Inflammatory macrophage (primary cell): Measurements from ENCODE around the gene PIGQ.

ENCODE experiments used
- DNase-seq, 2 donors: peaks; one replicate each; pipeline ENCODE4 v3.0.0-alpha.2; 2020 to 2022

The PIGQ gene

DNA sequence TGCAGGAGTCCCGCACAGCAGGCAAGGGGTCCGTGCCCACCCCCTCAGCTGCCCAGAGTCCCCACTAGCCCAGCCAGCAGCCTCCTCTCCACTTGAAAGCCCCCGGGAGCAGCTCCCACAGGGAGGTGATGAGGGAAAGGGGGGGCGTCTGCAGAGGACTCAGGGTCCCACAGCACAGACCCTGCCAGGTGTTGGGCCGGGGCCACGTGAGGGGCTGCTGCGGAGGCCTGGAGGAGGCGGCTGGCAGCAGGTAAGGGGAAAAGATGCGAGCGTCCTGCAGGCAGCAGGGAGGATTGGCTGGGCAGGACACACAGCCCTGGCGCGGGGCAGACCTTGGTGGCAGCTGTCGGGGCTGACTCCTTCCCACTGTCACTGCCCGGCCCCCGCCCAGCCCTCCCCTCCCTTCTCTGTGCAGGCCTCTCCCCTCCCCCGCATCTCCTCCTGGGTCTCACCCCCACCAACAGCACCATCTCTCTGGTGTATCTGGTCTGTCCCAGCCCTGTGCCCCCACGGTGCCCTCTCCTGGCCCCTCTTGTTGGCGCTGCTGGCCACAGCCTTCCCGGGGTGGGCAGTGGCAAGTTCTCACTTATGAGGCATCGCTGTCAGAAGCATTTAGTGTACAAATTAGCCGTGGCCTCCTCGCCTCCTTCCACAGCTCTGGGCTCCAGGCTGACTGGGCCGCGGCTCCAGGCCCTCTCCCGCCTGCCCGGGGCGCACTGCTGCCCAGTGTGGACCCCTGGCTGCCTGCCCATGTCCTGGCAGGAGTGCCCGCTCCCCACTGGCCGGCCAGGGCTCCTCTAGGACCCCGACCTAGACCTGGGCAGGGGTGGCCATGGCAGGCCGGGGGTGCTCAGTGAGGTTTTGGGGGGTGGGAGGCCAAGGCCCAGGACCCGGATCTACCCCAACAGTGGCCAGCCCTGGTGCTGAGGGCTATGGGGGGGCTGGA is 14.0 kb upstream of the PIGQ start:
- no peak for DNase-seq

DNA sequence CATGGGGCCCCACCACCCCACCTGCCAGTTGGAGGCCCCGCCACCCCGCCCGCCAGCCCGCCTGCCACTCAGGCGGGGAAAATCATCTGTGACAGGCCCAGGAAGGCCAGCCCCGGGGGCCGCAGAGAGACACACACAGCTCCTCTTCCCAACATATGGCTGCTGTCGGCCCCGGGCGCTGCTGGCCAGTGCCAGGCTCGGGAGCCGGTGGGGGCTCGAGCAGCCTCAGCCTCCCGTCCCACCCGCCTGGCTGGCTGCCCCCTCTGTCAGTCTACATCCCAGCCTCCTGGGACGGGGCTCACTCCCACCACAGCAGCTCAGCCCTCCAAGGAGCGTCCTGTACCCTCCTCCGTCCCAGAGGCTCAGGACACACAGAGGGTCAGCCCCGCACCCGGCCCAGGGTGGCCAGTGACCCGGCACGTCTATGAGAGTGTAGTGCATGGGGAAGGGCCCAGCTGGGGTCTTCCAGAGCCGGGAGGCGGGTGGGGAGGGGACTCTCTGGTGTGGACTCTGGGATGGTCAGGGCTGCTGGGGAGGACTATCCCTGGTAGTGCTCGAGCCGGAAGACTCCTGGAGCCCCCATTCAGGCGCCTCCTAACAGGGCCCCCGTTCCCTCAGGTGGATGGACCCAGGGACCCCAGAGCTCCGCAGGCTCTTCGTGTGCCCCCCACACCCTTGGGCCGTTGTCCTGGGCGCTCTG is 13.1 kb upstream of the PIGQ start:
- DNase-seq = no peak

DNA sequence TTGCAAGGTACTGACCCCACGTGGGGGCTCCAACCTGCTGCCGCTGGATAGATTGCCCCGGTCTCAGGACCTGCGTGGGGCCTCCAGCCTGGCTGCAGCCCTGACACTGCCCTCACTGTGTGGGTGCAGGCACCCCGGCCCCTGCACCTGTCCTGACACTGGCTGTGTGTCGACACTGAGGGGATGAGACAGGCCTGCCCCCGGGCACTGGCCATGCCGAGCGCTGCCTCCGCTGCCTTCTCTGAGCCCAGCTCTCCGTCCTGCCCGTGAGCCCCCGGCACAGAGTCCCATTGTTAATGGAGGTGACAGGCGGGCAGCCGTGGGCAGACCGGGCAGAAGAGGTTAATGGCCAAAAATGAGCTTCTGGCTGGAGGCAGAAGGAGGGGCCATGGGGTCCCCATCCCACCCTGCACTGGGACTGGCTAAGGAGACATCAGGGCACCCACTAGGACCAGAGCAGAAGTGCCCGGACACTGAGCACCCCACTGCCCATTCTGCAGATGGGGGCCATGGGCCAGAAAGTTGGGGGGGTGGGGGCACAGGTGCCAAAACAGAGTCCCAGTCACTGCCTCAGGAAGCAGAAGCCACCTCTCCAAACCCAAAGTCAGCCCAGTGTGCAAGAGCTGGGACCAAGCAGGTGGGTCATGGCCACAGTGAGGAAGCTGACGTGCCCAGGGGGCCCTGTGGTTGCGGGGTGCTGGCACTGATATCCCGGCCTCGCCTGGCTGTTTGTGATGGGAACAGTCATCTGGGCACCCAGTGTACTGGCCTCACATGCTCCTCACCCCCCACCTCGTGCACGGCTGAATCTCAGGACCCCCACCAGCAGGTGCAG is 12.1 kb upstream of the PIGQ start:
- DNase-seq = no peak

DNA sequence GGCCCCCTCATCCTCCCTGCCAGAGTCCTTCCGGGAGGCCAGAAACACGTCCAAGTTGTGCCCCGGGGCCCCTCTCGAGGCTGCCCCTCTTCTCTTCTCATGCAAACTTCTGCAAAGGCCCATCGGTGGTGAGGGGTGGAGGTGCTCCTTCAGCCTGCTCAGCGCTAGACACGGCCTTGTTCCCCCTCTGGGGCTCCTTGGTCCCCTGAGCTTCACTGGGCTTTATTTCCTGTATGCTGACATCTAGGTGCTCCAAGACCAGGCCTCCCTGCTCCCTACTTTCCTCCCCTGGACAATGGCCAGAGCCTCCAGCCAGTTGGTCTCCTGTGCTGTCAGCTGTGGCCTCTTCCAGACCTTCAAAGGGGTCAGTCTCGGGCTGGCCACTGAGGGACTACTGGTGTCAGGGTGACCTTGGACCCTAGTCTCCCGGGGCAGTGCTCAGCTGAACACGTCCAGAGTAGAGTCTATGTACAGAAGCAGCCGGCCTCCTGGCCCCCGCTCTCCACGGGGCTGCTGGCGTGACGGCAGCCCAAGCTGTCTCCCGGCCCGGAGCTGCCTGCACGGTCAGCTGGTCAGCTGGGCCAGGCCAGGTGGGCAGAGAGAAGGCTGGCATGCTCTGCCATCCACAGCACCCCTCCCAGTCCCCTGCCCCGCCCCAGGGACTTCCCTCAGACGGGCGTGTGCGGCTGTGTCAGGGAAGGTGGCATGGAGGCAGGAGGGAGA is 11.3 kb upstream of the PIGQ start:
- DNase-seq = no peak

DNA sequence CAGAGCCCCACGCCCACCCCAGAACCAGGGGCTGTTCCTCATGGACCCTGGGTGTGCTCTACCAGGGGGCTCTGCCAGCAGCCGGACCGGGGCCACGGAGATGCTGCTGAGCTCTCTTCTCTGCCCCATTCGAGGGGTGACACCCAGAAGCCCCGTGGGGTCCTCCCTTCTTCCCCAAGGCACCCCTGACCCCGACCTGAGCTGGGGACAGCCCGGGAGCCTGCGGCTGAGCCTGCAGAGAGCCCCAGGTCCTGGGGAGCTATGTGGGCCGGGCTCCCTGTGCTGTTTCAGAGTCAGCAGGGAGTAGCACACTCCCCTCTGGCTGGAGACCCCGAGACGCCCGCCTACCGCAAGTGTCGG is 10.8 kb upstream of the PIGQ start:
- DNase-seq = no peak

DNA sequence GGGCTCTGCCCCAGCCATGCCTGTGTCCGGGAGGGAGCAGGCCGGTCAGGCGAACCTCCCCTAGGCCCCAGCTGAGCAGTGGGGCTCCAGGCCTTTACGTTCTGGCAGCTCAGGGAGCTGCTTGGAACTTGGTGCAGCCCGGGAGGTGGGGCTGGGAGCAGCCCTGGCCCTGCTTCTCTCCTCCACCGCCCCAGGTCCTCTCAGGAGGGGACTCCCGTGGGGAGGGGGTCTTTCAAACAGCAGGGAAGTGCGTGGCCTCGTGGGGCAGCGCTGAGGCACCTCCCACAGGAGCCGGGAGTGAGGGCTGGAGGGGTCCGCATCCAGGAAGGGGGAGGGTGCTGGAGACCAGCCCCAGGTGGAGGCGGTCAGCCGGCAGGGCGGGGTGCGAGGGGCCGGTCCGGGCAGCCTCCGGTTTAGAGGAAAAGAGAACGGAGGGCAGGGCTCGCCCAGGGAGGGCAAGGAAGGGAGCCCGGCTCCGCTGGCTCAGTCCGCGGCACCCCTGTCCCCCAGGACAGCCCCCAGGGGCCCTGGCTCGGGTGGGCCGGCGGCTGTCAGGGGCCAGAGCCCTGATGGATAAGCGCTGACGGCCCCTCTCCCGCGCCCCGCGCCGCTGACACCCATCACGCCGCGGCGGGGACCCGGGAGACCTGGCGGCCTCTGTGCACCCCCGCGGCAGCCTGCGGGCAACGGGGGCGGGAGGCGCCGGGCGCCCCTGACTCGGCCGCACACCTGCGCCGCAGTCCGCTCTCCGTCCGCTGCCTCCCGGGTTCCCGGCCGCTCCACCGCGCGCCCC is 10.2 kb upstream of the PIGQ start:
- no peak for DNase-seq

DNA sequence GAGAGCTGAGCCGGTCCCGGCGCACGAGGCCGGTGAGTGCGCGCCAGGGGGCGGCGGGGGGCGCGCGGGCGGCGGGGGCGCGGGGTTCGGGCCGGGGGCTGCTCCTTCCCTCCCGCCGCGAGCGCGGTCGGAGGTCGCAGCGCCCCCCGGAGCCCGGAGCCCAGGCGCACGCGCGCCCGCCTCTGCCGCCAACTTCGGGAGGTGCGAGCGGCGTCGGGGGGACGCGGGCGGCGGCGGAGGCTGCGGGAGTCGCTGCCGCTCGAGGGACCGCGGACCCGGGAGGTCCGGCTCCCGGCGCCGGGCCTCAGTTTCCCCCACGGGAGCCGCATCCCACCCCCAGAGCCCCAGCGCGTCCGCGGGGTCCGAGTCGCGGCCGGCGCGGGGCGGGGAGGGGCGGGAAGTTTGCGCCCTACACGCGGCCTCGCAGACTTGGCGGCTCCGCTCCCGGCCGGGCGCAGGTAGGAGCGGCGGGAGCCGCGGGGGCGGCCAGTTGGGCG is 9.5 kb upstream of the PIGQ start, which contains the start of gene PRR35:
Gene PRR35, plus strand, starts transcription at position 191 of the 497 bp plus-strand sequence. CDS start 2,901 bp downstream, outside the sequence.
- DNase-seq = no peak

DNA sequence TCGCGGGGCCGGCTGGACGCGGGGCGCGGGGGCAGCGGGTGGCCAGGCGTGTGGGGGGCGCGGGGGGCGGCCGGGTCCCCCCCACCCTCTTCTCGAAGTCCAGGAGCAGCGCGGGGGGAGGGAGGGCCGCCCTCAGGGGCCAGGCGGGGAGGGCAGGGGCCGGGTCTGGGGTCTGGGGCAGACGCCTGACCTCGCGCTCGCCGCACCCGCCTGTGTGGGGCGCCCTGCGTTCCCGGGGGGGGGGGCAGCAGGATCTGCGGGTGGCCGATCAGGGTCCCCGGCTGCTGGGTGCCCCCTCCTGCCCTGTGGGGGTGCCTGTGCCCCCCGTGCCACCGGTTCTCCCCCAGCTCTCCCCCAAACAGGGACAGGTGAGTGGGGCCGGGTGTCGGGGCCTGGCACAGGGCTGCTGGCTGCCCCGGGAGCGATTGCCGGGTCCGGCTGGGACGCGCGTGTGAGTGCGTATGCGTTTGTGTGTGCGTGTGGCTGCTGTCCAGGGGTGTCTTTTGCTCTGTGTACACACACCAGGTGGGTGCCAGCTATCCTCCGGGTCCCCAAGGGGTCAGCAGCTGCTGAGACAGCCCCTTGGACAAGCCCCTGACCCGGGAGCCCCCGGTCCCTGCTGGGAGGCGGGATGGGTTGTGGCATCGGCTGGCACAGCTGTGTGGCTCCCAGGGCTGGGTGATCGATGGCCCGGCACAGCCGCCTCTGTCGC is 8.9 kb upstream of the PIGQ start:
- no peak for DNase-seq

DNA sequence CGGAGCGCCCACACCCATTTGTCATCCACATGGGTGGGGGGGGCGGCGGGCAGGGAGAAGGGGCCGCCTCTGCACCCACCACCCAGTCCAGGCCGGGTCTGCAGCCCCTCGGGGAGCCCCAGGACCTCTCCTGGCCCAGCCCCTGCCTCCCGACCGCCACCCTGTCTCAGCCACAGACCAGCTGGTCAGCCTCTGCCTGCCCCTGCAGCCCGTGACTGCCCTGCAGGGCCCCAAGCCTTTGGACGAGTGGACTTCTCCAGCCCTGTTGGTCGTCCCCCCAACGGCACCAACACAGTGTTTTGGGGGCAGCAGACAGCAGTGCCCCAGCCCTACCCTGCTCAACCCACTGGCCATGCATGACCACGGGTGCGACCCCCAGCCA is 8.4 kb upstream of the PIGQ start:
- DNase-seq = no peak

DNA sequence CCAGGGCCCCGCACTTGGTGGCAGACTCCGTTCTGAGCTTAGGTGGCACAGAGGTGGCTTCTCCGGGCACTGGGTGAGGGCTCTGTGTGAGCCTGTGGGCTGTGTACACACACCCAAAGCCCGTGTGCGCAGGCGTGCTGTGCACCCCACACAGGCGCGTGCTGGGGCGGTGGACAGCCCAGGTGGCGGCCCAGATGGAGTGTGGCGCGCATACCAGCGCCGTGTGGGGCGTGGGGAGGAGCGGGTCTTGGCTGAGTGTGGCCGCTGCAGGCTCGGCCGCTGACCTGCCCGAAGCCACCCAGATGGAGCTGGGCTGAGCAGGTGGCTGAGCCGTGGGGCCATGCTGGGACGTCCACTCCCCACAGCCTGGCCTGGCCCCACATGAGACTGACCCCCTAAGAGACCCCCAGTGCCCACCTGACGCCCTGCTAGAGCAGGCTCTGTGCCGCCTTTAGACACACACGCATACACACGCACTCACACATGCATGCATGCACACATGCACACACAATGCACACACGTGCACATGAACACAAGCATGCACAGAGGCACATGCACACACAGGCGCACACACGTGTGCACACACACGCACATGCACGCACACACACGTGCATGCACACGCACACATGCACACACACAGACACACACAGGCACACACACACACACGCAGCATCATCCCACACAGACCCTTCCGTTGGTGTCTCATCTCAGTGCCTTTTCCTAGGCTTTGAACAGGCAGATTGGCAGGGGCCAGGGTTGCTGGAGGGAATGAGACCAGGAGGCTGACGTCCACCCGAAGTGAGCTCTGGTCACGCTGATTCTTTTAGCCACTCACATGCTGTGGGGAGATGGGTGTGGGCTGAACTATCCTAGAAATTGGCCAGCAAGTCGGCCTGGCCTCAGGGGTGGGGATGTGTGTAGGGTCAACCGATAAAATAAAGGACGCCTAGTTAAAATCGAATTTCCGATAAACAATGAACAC is 7.5 kb upstream of the PIGQ start:
- no peak for DNase-seq

DNA sequence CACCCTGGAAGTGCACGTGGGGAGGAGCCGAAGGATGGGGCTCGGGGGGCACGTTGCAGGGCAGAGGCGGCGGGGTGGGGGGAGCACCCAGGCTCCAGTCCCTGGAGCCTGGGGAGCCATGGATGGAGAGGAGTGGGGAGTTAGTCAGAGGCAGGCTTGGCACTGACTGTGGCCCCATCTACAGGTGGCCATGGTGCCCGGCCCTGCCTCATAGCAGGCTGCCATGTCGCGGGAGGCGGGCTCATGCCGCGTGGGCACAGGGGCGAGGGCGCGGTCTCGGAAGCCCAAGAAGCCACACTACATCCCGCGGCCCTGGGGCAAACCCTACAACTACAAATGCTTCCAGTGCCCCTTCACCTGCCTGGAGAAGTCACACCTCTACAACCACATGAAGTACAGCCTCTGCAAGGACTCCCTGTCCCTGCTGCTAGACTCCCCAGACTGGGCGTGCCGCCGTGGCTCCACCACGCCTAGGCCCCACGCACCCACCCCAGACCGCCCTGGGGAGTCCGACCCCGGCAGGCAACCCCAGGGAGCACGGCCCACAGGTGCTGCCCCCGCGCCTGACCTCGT is 6.6 kb upstream of the PIGQ start:
- DNase-seq = no peak

DNA sequence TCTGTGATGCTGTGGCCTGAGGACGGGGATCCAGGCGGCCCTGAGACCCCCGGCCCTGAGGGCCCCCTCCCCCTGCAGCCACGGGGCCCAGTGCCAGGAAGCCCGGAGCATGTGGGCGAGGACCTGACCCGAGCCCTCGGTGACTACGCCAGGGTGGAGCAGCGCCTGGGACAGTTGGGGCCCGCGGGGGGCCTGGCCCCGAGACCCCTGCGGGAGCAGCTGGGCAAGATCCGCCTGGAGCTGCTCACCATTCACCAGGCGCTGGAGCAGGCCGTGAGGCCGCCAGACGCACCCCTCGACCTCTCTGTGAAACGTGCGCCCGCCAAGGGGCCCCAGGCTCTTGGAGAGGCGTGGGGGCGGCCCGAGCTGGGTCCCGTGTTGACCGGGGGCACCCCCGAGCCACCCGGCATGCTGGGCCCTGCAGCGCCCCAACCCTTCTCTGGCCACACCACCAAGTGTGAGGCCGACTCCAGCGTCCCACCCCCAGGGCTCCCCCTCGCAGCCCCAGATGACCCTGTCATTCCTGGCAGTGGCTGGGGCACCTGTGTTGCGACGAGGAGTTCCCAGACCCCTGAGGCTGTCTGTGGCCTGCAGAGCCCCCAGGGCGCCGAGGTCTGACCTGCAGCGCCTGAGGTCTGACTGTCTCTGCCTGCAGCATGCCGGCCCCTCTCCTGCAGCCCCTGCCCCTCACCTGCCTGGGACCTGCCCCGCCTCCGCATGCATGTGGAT is 4.9 kb upstream of the PIGQ start:
- no peak for DNase-seq

DNA sequence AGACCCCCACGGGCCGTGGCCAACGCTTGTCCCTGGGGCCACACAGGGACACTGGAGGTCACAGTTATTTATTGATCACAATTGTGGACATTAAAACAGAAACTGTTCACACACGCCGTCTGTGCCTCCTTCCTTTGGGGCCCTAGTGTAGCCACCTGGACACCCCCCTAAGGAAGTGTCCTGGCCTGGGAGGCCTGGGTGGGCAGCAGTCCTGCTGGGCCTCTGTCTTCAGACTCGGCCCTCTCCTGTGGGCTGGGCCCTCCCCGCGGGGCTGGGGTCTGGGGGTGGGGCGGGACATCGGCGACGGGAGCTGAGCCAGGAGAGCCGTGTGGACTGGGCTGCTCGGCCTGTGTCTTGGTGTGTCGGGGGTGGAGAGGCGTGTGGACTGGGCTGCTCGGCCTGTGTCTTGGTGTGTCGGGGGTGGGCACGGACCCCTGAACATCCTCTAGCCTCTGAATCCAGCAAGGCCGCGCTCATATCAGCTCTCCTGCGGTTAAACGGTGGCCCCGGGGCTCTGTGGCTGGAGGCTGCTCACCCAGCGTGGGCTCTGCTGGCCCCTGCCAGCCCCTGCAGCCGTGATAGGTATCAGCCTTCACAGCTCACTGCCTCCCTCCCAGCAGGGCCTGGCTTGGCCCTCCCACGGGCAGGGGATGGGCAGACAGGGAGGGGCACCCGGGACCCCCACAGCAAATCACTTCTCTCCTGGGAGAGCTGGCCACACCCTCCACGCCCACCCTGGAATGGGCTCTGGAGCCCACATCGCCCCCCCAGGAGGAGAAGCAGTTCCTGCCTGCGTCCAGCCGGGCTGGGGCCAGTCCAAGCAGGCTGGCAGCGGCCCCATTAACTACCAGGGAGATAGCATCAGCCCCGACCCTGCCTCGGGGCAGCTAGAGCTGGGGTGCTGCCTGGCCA is 4.1 kb upstream of the PIGQ start:
- DNase-seq = no peak

DNA sequence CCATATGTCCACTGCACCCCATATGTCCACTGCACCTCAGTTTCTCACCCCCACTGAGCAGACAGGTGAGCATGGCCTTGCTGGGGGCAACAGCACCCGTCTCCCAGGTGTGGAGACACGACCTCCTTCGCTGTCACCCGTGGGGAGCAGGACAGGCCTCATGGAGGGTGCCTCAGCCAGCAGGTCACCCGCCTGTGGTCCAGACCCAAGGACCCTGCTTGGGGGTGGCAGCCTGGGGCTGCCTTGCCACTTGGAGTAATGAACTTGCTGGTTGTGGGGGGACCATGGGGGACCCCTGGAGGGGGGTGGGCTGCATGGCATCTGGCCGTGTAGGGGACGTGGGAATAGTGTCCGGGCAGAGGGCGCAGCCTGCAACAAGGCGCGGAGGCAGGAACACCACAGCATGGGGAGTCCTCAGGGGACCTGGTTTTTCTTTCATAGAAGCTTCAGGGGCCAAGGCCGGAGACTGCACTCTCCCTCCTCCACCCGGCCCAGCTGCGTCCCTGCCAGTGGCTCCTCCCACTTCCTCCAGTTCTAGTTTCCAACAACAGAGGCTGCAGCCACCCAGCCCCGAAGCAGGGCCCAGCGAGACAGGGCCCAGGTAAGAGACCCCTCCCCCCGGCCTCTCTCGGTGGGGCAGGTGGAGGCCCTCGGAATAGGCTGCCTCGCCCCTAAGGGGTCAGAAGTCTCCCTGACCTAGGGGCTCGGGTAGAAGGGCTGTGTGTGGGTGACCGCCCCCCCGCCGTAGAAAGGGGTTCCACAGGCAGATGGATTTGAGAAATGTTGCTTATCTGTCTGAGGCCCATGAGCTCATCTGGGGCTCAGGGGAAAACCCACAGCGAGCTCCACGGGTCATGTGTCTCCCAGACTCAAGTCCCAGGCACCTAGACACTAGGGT is 3.0 kb upstream of the PIGQ start, which contains the start of gene NHLRC4:
Gene NHLRC4, plus strand, starts transcription at position 531 of the 898 bp plus-strand sequence. CDS start 1,043 bp downstream, outside the sequence.
- peak; percentile 45 to 47 for DNase-seq

DNA sequence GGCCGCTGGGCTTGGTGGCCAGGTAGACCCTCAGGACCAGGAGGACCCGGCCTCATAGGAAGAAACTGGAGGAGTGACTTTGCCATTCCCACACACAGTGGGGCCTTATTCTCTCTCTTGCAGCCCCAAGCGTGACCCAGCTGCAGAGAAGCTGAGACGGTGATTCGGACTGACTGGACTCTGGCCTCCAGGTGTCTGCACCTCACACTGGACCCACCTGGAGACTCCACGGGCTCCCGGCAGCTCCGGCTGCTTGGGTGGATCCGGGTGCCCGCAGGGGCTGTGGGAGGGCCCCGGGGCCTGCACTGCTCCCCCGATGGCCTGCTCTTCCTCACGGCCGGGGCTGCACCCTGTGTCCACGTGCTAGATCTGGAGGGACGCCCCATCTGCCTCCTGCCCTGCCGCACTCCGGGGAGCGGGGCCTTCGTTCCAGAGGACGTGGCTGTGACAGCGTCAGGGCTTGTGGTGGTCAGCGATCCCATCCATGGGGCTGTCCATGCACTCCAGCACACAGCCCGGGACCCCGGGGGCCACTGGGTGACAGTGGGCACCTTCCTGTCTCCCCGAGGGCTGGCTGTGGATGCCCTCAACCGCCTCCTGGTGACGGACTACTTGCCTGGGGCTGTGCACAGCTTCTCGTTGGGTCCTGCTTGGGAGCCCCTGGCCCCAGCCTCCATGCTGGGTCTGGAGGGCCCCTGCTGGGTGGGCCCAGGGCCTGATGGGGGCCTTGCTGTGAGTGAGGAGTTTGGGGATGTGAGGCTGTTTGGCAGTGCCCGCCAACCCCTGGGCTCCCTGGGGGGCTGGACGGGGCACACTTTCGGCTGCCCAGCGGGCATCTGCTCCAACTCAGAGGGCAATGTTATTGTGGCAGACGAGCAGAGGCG is 2.2 kb upstream of the PIGQ start:
- DNase-seq = no peak
